ENCODE measurements around the gene SLC29A1.

The SLC29A1 gene

DNA sequence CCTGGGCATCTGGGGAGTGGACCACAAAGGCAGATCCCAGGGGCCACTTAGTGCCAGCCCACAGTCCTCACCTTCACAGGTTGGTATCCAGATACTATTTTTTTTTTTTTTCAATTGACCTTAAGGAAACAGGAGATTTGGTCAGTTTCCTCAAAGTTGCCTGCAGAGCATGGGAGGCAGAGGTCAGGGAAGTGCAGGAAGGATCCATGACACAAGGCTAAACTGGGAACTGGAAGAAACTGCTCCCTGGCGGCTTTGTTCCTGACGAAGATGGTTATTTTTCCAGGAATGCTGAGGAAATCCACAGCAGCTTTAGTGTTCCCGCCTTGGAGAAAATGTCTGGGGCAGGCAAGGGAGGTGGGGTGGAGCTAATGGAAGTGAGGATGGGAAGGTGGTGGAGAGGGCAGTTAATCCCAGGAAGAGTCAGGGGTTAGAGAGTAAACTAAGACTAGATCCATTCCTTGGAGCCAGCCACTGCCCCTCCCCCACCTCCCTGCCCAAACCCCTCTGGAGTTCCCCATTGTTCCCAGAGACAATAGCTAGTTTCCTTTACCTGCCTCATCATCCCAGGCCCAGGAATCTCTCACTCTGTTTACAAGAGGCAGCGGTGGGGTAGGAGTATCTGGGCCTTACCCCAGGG is 20.9 kb upstream of the SLC29A1 start:
- no peak for TF ChIP-seq JUND (IDR thresholded peaks at IDR 0.05; ENCODE audit: low read depth)
- in situ Hi-C loops (cut with HindIII; ENCODE audit: low pct_unique_long_range_greater_than_20kb, low sequenced_read_pairs): no loop called here
- no peak for DNase-seq (ENCODE audit: low read depth in 1 of 2, low spot score in 1 of 2)

DNA sequence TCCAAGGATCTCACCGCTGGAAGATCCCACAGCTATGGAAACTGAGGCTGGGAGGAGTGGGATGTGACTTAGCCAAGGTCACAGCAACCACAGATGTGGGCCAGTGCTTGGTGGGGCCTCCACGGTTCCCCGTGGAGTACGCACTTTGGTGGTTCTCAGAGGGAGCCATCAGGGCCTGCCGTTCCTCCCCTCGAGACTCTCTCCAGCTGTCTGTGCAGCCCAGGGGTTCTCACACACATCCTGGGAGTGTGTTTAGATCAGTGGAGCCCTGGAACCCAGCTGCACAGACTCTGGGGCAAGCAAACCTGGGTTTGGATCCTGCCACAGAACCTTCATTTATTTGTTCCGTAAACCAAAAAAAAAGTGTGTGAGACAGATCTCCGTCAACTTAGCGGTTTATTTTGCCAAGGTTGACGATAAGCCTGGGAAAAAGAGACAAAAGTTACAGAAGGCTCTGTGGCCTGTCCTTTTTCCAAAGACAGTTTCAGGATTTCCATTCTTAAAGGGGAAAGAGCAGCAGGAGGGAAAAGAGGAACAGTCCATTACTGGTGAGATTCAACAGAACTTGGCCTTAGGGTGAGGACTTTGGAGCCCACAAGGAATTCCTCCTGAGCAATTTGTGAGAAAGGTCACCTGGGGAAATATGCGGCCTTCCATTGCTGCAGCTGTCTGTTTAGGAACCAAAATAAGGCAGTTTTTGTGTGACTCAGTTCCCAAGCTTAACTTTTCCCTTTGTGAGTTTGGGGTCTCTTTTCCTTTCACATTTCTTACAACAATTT is 20.2 kb upstream of the SLC29A1 start:
- in situ Hi-C loops (cut with HindIII; ENCODE audit: low pct_unique_long_range_greater_than_20kb, low sequenced_read_pairs): no loop called here

DNA sequence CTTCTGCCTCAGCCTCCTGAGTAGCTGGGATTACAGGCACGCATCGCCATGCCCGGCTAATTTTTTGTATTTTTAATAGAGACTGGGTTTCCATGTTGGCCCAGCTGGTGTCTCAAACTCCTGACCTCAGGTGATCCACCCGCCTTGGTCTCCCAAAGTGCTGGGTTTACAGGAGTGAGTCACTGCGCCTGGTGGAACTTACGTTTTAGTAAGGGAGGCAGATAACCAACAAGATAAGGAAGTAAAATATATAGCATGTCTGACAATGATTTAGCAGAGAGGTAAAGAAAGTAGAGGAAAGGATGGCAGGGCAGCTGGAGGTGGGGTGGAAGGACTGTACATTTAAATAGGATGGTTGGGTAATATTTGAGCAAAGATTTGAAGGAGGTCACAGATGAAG is 19.4 kb upstream of the SLC29A1 start:
- no peak for DNase-seq (ENCODE audit: low read depth in 1 of 2, low spot score in 1 of 2)
- in situ Hi-C loops (cut with HindIII; ENCODE audit: low pct_unique_long_range_greater_than_20kb, low sequenced_read_pairs): no loop called here
- no peak for TF ChIP-seq JUND (IDR thresholded peaks at IDR 0.05; ENCODE audit: low read depth)

More for the DNA sequence above, 20.2 kb upstream of the SLC29A1 start:
- DNase-seq (ENCODE audit: low read depth in 1 of 2, low spot score in 1 of 2): peak in 1 of 2 experiments; percentile 33
- TF ChIP-seq JUND (IDR thresholded peaks at IDR 0.05; ENCODE audit: low read depth): no peak

DNA sequence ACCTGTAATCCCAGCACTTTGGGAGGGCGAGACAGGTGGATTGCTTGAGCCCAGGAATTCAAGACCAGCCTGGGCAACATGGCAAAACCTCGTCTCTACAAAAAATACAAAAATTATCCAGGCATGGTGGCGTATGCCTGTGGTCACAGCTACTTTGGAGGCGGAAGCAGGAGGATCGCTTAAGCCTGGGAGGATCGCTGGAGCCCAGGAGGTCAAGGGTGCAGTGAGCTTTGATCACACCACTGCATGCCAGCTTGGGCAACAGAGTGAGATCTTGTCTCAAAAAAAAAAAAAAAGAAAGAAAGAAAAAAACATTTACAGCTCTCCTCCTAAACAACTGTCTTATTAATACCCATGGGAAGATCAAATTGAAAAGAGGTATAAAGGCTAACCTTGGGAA is 15.4 kb upstream of the SLC29A1 start:
- DNase-seq (ENCODE audit: low read depth in 1 of 2, low spot score in 1 of 2): no peak
- TF ChIP-seq JUND (IDR thresholded peaks at IDR 0.05; ENCODE audit: low read depth): no peak
- in situ Hi-C loops (cut with HindIII; ENCODE audit: low pct_unique_long_range_greater_than_20kb, low sequenced_read_pairs): no loop called here

DNA sequence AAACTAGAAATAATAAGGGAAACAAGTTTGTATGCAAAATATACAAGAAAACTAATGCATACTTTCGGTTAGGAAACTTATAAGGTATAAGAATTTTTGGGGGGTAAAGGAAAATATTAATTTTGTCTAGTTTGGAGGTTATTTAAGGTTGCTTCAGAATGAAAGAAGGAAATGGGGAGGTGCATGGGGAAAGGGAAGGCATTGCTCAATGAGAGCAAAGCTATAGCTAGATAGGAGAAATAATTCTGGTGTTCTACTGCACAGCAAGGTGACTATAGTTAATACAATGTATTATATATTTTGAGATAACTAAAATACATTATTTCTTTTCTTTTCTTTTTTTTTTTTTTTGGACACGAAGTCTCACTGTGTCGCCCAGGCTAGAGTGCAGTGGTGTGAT is 12.1 kb upstream of the SLC29A1 start:
- DNase-seq (ENCODE audit: low read depth in 1 of 2, low spot score in 1 of 2): no peak
- in situ Hi-C loops (cut with HindIII; ENCODE audit: low pct_unique_long_range_greater_than_20kb, low sequenced_read_pairs): no loop called here
- TF ChIP-seq JUND (IDR thresholded peaks at IDR 0.05; ENCODE audit: low read depth): no peak

DNA sequence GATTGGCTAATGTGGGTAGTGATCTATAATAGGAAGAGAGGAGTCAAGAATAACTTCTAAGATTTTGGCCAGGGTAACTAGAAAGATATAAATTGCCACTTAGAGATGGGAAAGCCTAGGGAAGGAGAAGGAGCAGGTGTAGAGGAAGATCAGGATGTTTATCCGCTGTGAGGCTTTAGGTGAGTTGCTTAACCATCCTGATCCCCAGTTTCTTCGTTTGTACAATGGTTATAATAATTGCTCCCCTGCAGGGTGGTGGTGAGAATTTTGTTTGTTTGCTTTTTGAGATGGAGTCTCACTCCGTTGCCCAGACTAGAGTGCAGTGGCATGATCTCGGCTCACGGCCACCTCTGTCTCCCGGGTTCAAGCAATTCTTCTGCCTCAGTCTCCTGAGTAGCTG is 9.1 kb upstream of the SLC29A1 start:
- TF ChIP-seq JUND (IDR thresholded peaks at IDR 0.05; ENCODE audit: low read depth): no peak
- in situ Hi-C loops (cut with HindIII; ENCODE audit: low pct_unique_long_range_greater_than_20kb, low sequenced_read_pairs): no loop called here
- no peak for DNase-seq (ENCODE audit: low read depth in 1 of 2, low spot score in 1 of 2)

DNA sequence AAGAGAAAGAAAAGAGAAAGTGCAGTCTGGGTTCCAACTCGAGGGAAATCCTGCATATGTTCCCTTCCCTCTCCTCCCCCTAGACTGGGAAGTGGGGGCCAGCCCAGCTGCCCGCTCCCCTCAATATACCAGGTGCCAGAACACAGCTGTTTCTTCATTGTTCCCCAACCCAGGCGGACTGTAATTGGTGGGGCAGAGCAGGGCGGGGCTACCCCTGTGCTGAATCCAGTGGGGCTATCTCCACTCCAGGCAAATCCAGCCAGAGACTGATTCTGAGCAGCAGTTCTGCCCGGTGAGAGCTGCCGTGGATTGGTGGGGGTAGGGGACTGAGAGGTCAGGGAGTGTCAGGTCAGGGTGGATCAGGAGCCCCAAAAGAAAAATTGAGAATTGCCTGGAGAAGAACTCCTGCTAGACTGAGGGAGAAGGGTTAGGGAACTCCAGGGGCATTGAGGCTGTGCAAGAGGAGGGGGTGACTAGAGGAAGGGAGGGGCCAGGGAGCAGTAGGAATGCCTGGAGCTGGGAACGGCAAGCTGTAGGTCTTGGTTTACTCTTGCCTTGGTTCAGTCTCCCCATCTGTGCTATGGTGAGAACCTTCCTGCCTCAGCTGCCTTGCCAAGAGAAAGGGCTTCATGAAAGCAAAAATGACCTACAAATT is 6.6 kb upstream of the SLC29A1 start, which contains the start of gene MYMX:
Gene MYMX (plus strand): TSS at position 250 of the 655 bp plus-strand sequence. CDS start 546 bp downstream, outside the sequence.
- no peak for DNase-seq (ENCODE audit: low read depth in 1 of 2, low spot score in 1 of 2)
- TF ChIP-seq JUND (IDR thresholded peaks at IDR 0.05; ENCODE audit: low read depth): no peak
- in situ Hi-C loops (cut with HindIII; ENCODE audit: low pct_unique_long_range_greater_than_20kb, low sequenced_read_pairs): no loop called here

DNA sequence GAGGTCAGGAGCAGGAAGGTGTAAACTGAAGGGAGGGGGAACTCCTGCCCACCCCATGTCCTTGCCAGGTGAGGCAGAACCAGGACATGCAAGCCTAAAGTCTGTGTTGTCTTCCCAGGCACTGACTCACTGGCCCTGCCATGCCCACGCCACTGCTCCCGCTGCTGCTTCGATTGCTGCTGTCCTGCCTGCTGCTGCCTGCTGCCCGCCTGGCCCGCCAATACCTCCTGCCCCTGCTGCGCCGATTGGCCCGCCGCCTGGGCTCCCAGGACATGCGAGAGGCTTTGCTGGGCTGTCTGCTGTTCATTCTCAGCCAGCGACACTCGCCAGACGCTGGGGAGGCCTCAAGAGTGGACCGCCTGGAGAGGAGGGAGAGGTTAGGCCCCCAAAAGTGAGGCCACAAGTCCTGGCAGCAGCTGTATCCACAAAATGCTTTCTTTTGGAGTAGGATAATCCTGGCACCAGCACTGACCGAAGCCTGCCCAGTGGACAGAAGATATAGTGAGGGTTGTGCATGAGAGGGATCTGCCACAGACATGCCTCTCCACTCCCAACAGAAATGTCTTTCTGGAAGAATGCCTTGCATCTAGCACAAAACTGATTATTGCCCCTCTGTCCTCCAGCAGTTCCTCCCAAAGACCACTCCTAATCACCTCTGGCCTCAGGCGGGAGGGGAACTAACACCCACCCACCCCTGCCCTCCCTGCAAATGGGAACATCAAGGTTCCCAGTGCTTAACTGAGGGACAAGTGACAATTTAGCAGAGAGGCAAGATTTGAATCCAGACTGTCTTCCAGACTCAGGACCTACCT is 5.9 kb upstream of the SLC29A1 start:
- in situ Hi-C loops (cut with HindIII; ENCODE audit: low pct_unique_long_range_greater_than_20kb, low sequenced_read_pairs): no loop called here
- DNase-seq (ENCODE audit: low read depth in 1 of 2, low spot score in 1 of 2): no peak
- no peak for TF ChIP-seq JUND (IDR thresholded peaks at IDR 0.05; ENCODE audit: low read depth)

DNA sequence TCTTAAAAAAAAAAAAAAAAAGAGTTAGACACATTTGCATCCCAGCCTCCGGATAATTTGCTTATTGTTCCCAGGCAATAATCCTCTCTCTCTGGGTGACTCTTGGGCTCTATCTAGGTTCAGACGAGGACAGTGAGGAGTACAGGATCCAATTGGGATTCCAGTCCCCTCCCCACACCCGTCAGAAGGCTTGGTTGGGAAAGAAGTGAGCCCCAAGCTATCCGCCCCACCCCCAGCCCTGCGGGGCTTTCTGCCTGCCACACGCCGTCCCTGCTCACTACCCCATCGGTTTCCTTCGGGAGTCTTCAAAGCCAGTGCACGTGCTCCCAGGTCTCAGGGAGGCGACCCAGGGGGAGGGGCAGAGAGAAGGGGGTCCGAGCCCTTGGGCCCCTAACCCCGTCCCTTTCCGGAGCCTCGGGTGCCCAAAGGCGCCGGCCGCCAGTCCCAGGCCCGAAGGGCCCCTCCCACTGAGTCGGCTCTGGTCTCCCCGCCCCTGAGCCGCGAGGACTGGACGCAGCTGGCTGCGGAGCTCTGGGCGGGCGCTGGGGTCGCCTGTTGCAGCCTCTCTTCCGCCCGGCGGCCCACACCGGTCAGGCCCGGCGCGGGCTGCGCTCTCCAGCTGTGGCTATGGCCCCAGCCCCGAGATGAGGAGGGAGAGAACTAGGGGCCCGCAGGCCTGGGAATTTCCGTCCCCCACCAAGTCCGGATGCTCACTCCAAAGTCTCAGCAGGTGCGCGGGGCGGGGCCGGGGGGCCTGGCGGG is 4.2 kb upstream of the SLC29A1 start:
- in situ Hi-C loops (cut with HindIII; ENCODE audit: low pct_unique_long_range_greater_than_20kb, low sequenced_read_pairs): no loop called here
- DNase-seq (ENCODE audit: low read depth in 1 of 2, low spot score in 1 of 2): peak in 1 of 2 experiments; percentile 80
- TF ChIP-seq JUND (IDR thresholded peaks at IDR 0.05; ENCODE audit: low read depth): no peak

DNA sequence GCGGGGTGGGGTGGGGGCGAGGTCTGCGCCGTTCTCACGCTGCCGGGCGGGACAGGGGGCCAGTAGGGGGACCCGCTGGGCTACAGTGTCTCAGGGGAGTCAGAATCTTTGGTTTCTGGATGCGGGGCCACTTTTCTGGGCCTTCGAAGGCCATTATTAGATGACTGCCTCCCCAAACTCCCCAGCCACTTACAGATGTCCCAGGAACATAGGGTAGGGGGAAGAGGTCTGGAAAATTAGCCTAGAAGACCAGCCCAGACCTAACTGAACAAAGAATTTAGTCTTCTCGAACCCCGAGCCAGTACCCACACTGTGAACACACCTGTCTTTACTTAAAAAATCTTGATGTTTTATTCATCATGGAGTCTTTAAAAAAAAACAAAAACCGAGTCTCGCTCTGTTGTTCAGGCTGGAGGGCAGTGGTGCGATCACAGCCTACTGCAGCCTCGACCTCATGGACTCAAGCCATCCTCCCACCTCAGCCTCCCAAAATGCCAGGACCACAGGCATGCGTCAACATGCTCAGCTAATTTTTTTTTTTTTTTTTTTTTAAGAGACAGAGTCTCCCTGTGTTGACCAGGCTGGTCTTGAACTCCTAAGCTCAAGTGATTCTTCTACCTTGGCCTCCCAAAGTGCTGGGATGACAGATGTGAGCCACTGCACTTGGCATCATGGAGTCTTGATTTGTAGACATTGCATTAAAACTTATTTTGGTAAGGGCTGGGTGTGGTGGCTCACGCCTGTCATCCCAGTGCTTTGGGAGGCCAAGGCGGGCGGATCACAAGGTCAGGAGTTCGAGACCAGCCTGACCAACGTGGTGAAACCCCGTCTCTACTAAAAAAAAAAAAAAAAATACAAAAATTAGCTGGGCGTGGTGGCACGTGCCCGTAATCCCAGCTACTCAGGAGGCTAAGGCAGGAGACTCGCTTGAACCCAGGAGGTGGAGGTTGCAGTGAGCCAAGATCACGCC is 3.3 kb upstream of the SLC29A1 start:
- TF ChIP-seq JUND (IDR thresholded peaks at IDR 0.05; ENCODE audit: low read depth): no peak
- in situ Hi-C loops (cut with HindIII; ENCODE audit: low pct_unique_long_range_greater_than_20kb, low sequenced_read_pairs): no loop called here
- no peak for DNase-seq (ENCODE audit: low read depth in 1 of 2, low spot score in 1 of 2)

DNA sequence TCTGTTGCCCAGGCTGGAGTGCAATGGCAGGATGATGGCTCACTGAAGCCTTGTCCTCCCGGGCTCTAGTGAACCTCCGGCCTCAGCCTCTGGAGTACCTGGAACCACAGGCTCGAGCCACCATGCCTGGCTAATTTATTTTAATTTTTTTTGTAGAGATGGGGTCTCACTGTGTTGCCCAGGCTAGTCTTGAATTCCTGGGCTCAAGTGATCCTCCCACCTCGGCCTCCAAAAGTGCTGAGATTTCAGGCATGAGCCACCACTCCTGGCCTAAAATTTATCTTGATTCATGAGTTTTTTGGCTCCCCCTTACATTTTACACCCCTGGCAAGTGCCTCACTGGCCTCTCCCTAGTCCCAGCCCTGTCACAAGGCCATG is 2.5 kb upstream of the SLC29A1 start:
- in situ Hi-C loops (cut with HindIII; ENCODE audit: low pct_unique_long_range_greater_than_20kb, low sequenced_read_pairs): no loop called here
- no peak for TF ChIP-seq JUND (IDR thresholded peaks at IDR 0.05; ENCODE audit: low read depth)
- no peak for DNase-seq (ENCODE audit: low read depth in 1 of 2, low spot score in 1 of 2)

All from T47D (cell line).